ENCODE results near the gene DSN1. TPM values are rescaled to one million over a fixed set of nuclear protein-coding genes. Genes with fewer than 3 reads are reported as not detected.

Gene DSN1
- total RNA-seq, 2 experiments from 2014 or later: 25.9 to 30.1 TPM

- Mint-ChIP-seq H3K4me1 (ENCODE audit: low read depth) (peaks cover 13% of the 10 kb centered on the region), H3K27me3 (no peaks in the 10 kb centered on the region), H3K4me3 (peak within 1 kb of the TSS; percentile 88), H3K9me3 (no peaks in the 10 kb centered on the region), H3K36me3 (no peaks in the 10 kb centered on the region), H3K27ac (peak within 1 kb of the TSS; percentile 84)
- DNase-seq: peak; percentile 95
- POLR2A ChIA-PET: interaction anchor here (1.0 kb wide), 2 partner anchors 12 to 119 kb away, joined by 3 read pairs; no protein-coding TSS in a partner anchor
- intact Hi-C loops (cut with micrococcal nuclease): loop anchor here (1.0 to 10.0 kb wide), 6 partner anchors 13 to 281 kb away; partner anchors contain the start of genes DSN1, RAB5IF and TGIF2
- CTCF ChIA-PET: interaction anchor here (0.7 to 3.2 kb wide), 10 partner anchors 9 to 175 kb away, joined by 3 to 21 read pairs (median 4); partner anchors contain the start of genes DSN1 and RAB5IF
Measured at GRCh38 chr20:36745927-36746659, 27.5 kb downstream of the DSN1 start, which contains the start of gene NDRG3. NDRG3 (minus strand) TSS chr20:36746090; CDS start chr20:36721735, 24,355 bp downstream.

GRCh38 chr20:36745234-36745926 lies 28.2 kb downstream of the DSN1 start:
- ChIA-PET CTCF (interaction anchor here (0.9 to 3.2 kb wide), 9 partner anchors 8 to 174 kb away, joined by 3 to 21 read pairs (median 5); partner anchors contain the start of genes DSN1 and RAB5IF), POLR2A (interaction anchor here (0.6 to 1.0 kb wide), 4 partner anchors 11 to 391 kb away, joined by 3 read pairs; partner anchors contain the start of gene DSN1)
- DNase-seq: no peak
- Mint-ChIP-seq H3K36me3 (no peaks in the 10 kb centered on the region), H3K9me3 (no peaks in the 10 kb centered on the region), H3K4me3 (peak overlapping the region; percentile 88), H3K27me3 (no peaks in the 10 kb centered on the region), H3K4me1 (ENCODE audit: low read depth) (peaks cover 13% of the 10 kb centered on the region), H3K27ac (peak overlapping the region; percentile 31)
- intact Hi-C loops (cut with micrococcal nuclease): loop anchor here (5.0 to 10.0 kb wide), 2 partner anchors 138 to 281 kb away; partner anchors contain the start of gene RAB5IF

- ChIA-PET CTCF (interaction anchor here (0.9 to 3.2 kb wide), 6 partner anchors 10 to 139 kb away, joined by 3 to 21 read pairs (median 6); partner anchors contain the start of genes DSN1 and RAB5IF), POLR2A (interaction anchor here (0.6 to 0.7 kb wide), 2 partner anchors 29 to 390 kb away, joined by 3 read pairs; partner anchors contain the start of gene DSN1)
- Mint-ChIP-seq H3K36me3 (no peaks in the 10 kb centered on the region), H3K27me3 (no peaks in the 10 kb centered on the region), H3K4me3 (peak overlapping the region; percentile 88), H3K27ac (no peak overlapping the region), H3K4me1 (ENCODE audit: low read depth) (peaks cover 13% of the 10 kb centered on the region), H3K9me3 (no peaks in the 10 kb centered on the region)
- DNase-seq: no peak
- intact Hi-C loops (cut with micrococcal nuclease): loop anchor here (5.0 to 10.0 kb wide), 2 partner anchors 137 to 280 kb away; partner anchors contain the start of gene RAB5IF
Measured at GRCh38 chr20:36744764-36745191, 28.8 kb downstream of the DSN1 start.

- no peak overlapping the region for H3K27ac Mint-ChIP-seq
- intact Hi-C loops (cut with micrococcal nuclease): loop anchor here (10.0 kb wide), 1 partner anchor 279 kb away; no protein-coding TSS in a partner anchor
- ChIA-PET CTCF (interaction anchor here (1.6 to 3.2 kb wide), 5 partner anchors 10 to 139 kb away, joined by 5 to 21 read pairs (median 8); partner anchors contain the start of genes DSN1 and RAB5IF), POLR2A (interaction anchor here (0.5 kb wide), 1 partner anchor 227 kb away, joined by 3 read pairs; no protein-coding TSS in a partner anchor)
- no peaks in the 10 kb centered on the region for H3K36me3 Mint-ChIP-seq
- no peaks in the 10 kb centered on the region for H3K27me3 Mint-ChIP-seq
- H3K9me3 Mint-ChIP-seq: no peaks in the 10 kb centered on the region
- H3K4me1 Mint-ChIP-seq (ENCODE audit: low read depth): peaks cover 13% of the 10 kb centered on the region
- peak overlapping the region; percentile 53 for H3K4me3 Mint-ChIP-seq
- DNase-seq: no peak
Measured at GRCh38 chr20:36744243-36744642, 29.3 kb downstream of the DSN1 start.

- H3K9me3 Mint-ChIP-seq: no peaks in the 10 kb centered on the region
- H3K27me3 Mint-ChIP-seq: no peaks in the 10 kb centered on the region
- H3K27ac Mint-ChIP-seq: no peak overlapping the region
- no peak overlapping the region for H3K4me3 Mint-ChIP-seq
- peaks cover 13% of the 10 kb centered on the region for H3K4me1 Mint-ChIP-seq (ENCODE audit: low read depth)
- ChIA-PET POLR2A (interaction anchor here (1.5 kb wide), 1 partner anchor 9 kb away, joined by 6 read pairs; no protein-coding TSS in a partner anchor), CTCF (interaction anchor here (3.4 kb wide), 1 partner anchor 12 kb away, joined by 11 read pairs; no protein-coding TSS in a partner anchor)
- H3K36me3 Mint-ChIP-seq: no peaks in the 10 kb centered on the region
- DNase-seq: no peak
- intact Hi-C loops (cut with micrococcal nuclease): loop anchor here (10.0 kb wide), 1 partner anchor 278 kb away; no protein-coding TSS in a partner anchor
Measured at GRCh38 chr20:36742558-36742957, 31.0 kb downstream of the DSN1 start.

- POLR2A ChIA-PET: no interaction called here
- intact Hi-C loops (cut with micrococcal nuclease): loop anchor here (10.0 kb wide), 1 partner anchor 276 kb away; no protein-coding TSS in a partner anchor
Measured at GRCh38 chr20:36741072-36741471, 32.5 kb downstream of the DSN1 start.

GRCh38 chr20:36737183-36737499 lies 36.4 kb downstream of the DSN1 start:
- no peaks in the 10 kb centered on the region for H3K27me3 Mint-ChIP-seq
- POLR2A ChIA-PET: no interaction called here
- H3K4me3 Mint-ChIP-seq: no peak overlapping the region
- H3K36me3 Mint-ChIP-seq: no peaks in the 10 kb centered on the region
- intact Hi-C loops (cut with micrococcal nuclease): no loop called here
- no peak overlapping the region for H3K27ac Mint-ChIP-seq
- CTCF ChIA-PET: interaction anchor here (0.9 to 2.1 kb wide), 5 partner anchors 9 to 124 kb away, joined by 3 to 11 read pairs (median 3); partner anchors contain the start of genes DSN1 and NDRG3
- no peaks in the 10 kb centered on the region for H3K9me3 Mint-ChIP-seq
- no peak for DNase-seq
- peaks cover 26% of the 10 kb centered on the region for H3K4me1 Mint-ChIP-seq (ENCODE audit: low read depth)

More at GRCh38 chr20:36741072-36741471, 32.5 kb downstream of the DSN1 start:
- Mint-ChIP-seq H3K4me3 (no peak overlapping the region), H3K4me1 (ENCODE audit: low read depth) (peaks cover 11% of the 10 kb centered on the region), H3K9me3 (no peaks in the 10 kb centered on the region), H3K27ac (no peak overlapping the region), H3K27me3 (no peaks in the 10 kb centered on the region), H3K36me3 (no peaks in the 10 kb centered on the region)
- no peak for DNase-seq
- CTCF ChIA-PET: interaction anchor here (1.1 to 3.4 kb wide), 2 partner anchors 12 to 13 kb away, joined by 6 to 11 read pairs; no protein-coding TSS in a partner anchor

GRCh38 chr20:36736451-36737182 lies 36.9 kb downstream of the DSN1 start:
- H3K9me3 Mint-ChIP-seq: no peaks in the 10 kb centered on the region
- H3K27me3 Mint-ChIP-seq: no peaks in the 10 kb centered on the region
- no peaks in the 10 kb centered on the region for H3K36me3 Mint-ChIP-seq
- CTCF ChIA-PET: interaction anchor here (0.9 to 2.1 kb wide), 6 partner anchors 19 to 150 kb away, joined by 3 to 11 read pairs (median 4); partner anchors contain the start of gene DSN1
- H3K4me1 Mint-ChIP-seq (ENCODE audit: low read depth): peaks cover 27% of the 10 kb centered on the region
- no peak overlapping the region for H3K4me3 Mint-ChIP-seq
- POLR2A ChIA-PET: interaction anchor here (1.0 kb wide), 1 partner anchor 37 kb away, joined by 4 read pairs; the partner anchor contains the start of gene DSN1
- no peak for DNase-seq
- intact Hi-C loops (cut with micrococcal nuclease): no loop called here
- H3K27ac Mint-ChIP-seq: no peak overlapping the region

GRCh38 chr20:36732456-36732855 lies 41.1 kb downstream of the DSN1 start:
- Mint-ChIP-seq H3K36me3 (no peaks in the 10 kb centered on the region), H3K27ac (peak overlapping the region; percentile 66), H3K4me1 (ENCODE audit: low read depth) (peaks cover 35% of the 10 kb centered on the region), H3K9me3 (no peaks in the 10 kb centered on the region), H3K4me3 (no peak overlapping the region), H3K27me3 (no peaks in the 10 kb centered on the region)
- ChIA-PET CTCF (interaction anchor here (0.8 to 3.8 kb wide), 4 partner anchors 13 to 118 kb away, joined by 3 to 21 read pairs (median 11); partner anchors contain the start of gene NDRG3), POLR2A (interaction anchor here (1.0 to 1.5 kb wide), 2 partner anchors 89 to 158 kb away, joined by 3 to 5 read pairs; no protein-coding TSS in a partner anchor)
- no peak for DNase-seq
- intact Hi-C loops (cut with micrococcal nuclease): loop anchor here (2.0 to 5.0 kb wide), 2 partner anchors 14 to 90 kb away; partner anchors contain the start of gene NDRG3

GRCh38 chr20:36728986-36729385 lies 44.6 kb downstream of the DSN1 start:
- peaks cover 22% of the 10 kb centered on the region for H3K4me1 Mint-ChIP-seq (ENCODE audit: low read depth)
- H3K27ac Mint-ChIP-seq: no peak overlapping the region
- ChIA-PET POLR2A (interaction anchor here (1.0 kb wide), 1 partner anchor 124 kb away, joined by 3 read pairs; no protein-coding TSS in a partner anchor), CTCF (interaction anchor here (0.6 to 1.4 kb wide), 10 partner anchors 12 to 476 kb away, joined by 3 to 7 read pairs (median 4); no protein-coding TSS in a partner anchor)
- DNase-seq: peak; percentile 26
- intact Hi-C loops (cut with micrococcal nuclease): loop anchor here (2.0 kb wide), 1 partner anchor 116 kb away; no protein-coding TSS in a partner anchor
- no peaks in the 10 kb centered on the region for H3K36me3 Mint-ChIP-seq
- H3K4me3 Mint-ChIP-seq: no peak overlapping the region
- H3K27me3 Mint-ChIP-seq: no peaks in the 10 kb centered on the region
- no peaks in the 10 kb centered on the region for H3K9me3 Mint-ChIP-seq

Measured in activated CD4-positive, alpha-beta memory T cell treated with anti-CD3 and anti-CD28 coated beads for 36 hours (primary cell).